Stomach (tissue), 4 donors: ENCODE data around the gene ATP7A.

Source experiments
- CTCF ChIP-seq, 7 experiments: fragments of 450-650 bp in 4 of 7; fragments of 200-600 bp in 3 of 7; sonication (generic) in 3 of 7; IDR thresholded peaks; one replicate each; pipeline ENCODE4 v1.5.1; 2016 to 2019; ENCODE audit warnings: antibody characterized with exemption in 7 of 7, control low read depth in 2 of 7, mild to moderate bottlenecking in 1 of 7
- POLR2A ChIP-seq, 4 donors: fragments of 450-650 bp; IDR thresholded peaks; one replicate each; pipeline ENCODE4 v1.6.1; 2016; ENCODE audit warnings: antibody characterized with exemption in 4 of 4, control low read depth in 2 of 4, mild to moderate bottlenecking in 1 of 4, moderate library complexity in 1 of 4
- POLR2AphosphoS5 ChIP-seq, 3 donors: sonication (generic); formaldehyde crosslinking; IDR thresholded peaks; one replicate each; pipeline ENCODE4 v1.6.1; 2016; ENCODE audit warnings: antibody characterized with exemption in 3 of 3

DNA sequence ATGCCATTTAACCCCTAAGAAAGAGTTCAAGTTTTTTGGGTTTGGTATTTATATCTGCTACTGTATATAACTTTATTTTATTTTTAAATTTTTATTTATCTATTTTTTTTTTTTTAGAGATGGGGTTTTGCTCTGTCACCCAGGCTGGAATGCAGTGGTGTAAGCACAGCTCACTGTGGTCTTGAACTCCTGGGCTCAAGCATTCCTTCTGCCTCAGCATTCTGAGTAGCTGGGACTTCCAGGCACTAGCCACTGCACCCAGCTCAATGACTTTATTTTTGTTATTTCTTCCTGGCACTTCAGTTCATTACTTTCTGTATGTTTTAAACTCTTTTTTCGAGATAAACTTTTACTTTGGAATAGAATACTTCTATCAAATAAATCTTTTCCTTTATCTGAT is 101.4 kb downstream of the ATP7A start:
- TF ChIP-seq POLR2A (IDR thresholded peaks at IDR 0.05) = no peak
- no peak for TF ChIP-seq POLR2AphosphoS5 (IDR thresholded peaks at IDR 0.05)
- TF ChIP-seq CTCF (IDR thresholded peaks at IDR 0.05) = no peak
